K562 (cell line): ENCODE measurements around the gene ACAD10.

Source experiments
- CEBPB ChIP-seq: fragments of 450-650 bp; IDR thresholded peaks from 2 replicates; pipeline ENCODE4 v1.6.1; 2016; ENCODE audit warnings: missing genetic modification characterization, missing compliant biosample characterization
- CTCF ChIP-seq, 3 experiments: IDR thresholded peaks in 2 of 3; conservative IDR thresholded peaks in 1 of 3; 2 replicates each; pipeline ENCODE4 v1.5.1; 2011 to 2012; ENCODE audit warnings: low read length in 3 of 3, mild to moderate bottlenecking in 3 of 3, control low read depth in 2 of 3, improper control_type of control experiment in 1 of 3, inconsistent platforms in 1 of 3, low read depth in 1 of 3, mixed read lengths in 1 of 3, moderate library complexity in 1 of 3; ENCODE audit not compliant: insufficient read depth in 2 of 3
- DPF2 ChIP-seq: fragments of 450-650 bp; IDR thresholded peaks from 2 replicates; pipeline ENCODE4 v1.6.1; 2016
- FOXP4 ChIP-seq: sonication (generic); formaldehyde crosslinking; IDR thresholded peaks from 2 replicates; pipeline ENCODE4 v1.8.0; 2022; ENCODE audit warnings: mild to moderate bottlenecking, missing genetic modification reagents, borderline replicate concordance
- HMG20B ChIP-seq: fragments of 250-450 bp; sonication (Bioruptor Pico); IDR thresholded peaks from 2 replicates; pipeline ENCODE4 v1.5.0; 2021; ENCODE audit warnings: mild to moderate bottlenecking
- ILF3 ChIP-seq: fragments of 450-650 bp; IDR thresholded peaks from 2 replicates; pipeline ENCODE4 v1.6.1; 2018; ENCODE audit warnings: antibody characterized with exemption, mild to moderate bottlenecking, moderate library complexity, borderline replicate concordance
- NFE2L1 ChIP-seq: fragments of 450-650 bp; IDR thresholded peaks from 2 replicates; pipeline ENCODE4 v1.6.1; 2016; ENCODE audit warnings: missing genetic modification characterization, low read depth, mild to moderate bottlenecking, missing compliant biosample characterization, moderate library complexity, borderline replicate concordance
- NFIC ChIP-seq: fragments of 450-650 bp; IDR thresholded peaks from 2 replicates; pipeline ENCODE4 v1.6.1; 2017; ENCODE audit warnings: mild to moderate bottlenecking, inconsistent platforms
- NR3C1 ChIP-seq: sonication (generic); formaldehyde crosslinking; IDR thresholded peaks from 2 replicates; pipeline ENCODE4 v1.8.1; 2022; ENCODE audit warnings: missing genetic modification reagents
- PBX2 ChIP-seq, 2 experiments: IDR thresholded peaks in 1 of 2; conservative IDR thresholded peaks in 1 of 2; 2 replicates each; pipeline ENCODE4 v1.6.1; 2016; ENCODE audit warnings: low read depth in 2 of 2, mild to moderate bottlenecking in 1 of 2, missing compliant biosample characterization in 1 of 2, missing genetic modification characterization in 1 of 2, moderate library complexity in 1 of 2
- PRMT5 ChIP-seq: sonication (generic); formaldehyde crosslinking; IDR thresholded peaks from 2 replicates; pipeline ENCODE4 v1.5.0; 2020; ENCODE audit warnings: missing genetic modification reagents
- TCF7 ChIP-seq: sonication (generic); IDR thresholded peaks from 2 replicates; pipeline ENCODE4 v1.6.1; 2016; ENCODE audit warnings: antibody characterized with exemption, borderline replicate concordance
- ZNF24 ChIP-seq: fragments of 450-650 bp; IDR thresholded peaks from 2 replicates; pipeline ENCODE4 v1.6.1; 2016
- ZNF274 ChIP-seq: IDR thresholded peaks from 2 replicates; pipeline ENCODE4 v1.6.1; 2011; ENCODE audit warnings: low read depth, mild to moderate bottlenecking, low read length, moderate library complexity, borderline replicate concordance

- TF ChIP-seq CEBPB (no peak), CTCF (IDR thresholded peaks at IDR 0.05 in 2 of 3, conservative IDR thresholded peaks at IDR 0.05 in 1 of 3; ENCODE audit: insufficient read depth in 2 of 3, low read depth in 1 of 3, low read length in 3 of 3) (no peak), DPF2 (no peak), ZNF274 (no peak), FOXP4 (no peak), NR3C1 (no peak), TCF7 (no peak), HMG20B (CRISPR knock-in tag) (no peak), NFE2L1 (no peak), PBX2 (CRISPR knock-in tag; IDR thresholded peaks at IDR 0.05; ENCODE audit: low read depth) (no peak), PBX2 (tag; conservative IDR thresholded peaks at IDR 0.05; ENCODE audit: low read depth) (no peak), NFIC (no peak), ILF3 (no peak), PRMT5 (no peak), ZNF24 (no peak)
Measured at GRCh38 chr12:111784953-111785352, 99.1 kb downstream of the ACAD10 start.
